AG04450 (cell line): ENCODE data around the gene RCAN2. TPM values are rescaled to one million over a fixed set of nuclear protein-coding genes. Genes with fewer than 3 reads are reported as not detected.
"Not testable (repeated sequence)": the region's sequence is repeated elsewhere in the genome, so short reads cannot be mapped to it uniquely, and the experiment has no call there.

Source experiments
- CTCF ChIA-PET: fragments of 300-600, 350-600 bp; formaldehyde crosslinking; extraction: SDS; loops from one replicate; lab custom pipeline; 2022; ENCODE audit warnings: antibody characterized with exemption, inconsistent platforms; lab: Charles Lee
- POLR2A ChIA-PET: fragments of 350-600 bp; formaldehyde crosslinking; extraction: SDS; loops from one replicate; lab custom pipeline; 2021; ENCODE audit warnings: antibody characterized with exemption, inconsistent platforms; lab: Yijun Ruan, JAX
- DNase-seq: peaks from one replicate; pipeline ENCODE4 v3.0.0-alpha.2; 2011; ENCODE audit warnings: low read depth, low spot score
- H3K27ac ChIP-seq: one replicate; pipeline ENCODE4 v1.5.1; 2012; ENCODE audit warnings: low read depth, low read length, control low read depth
- H3K27me3 ChIP-seq: one replicate; pipeline ENCODE4 v1.6.0; 2012; ENCODE audit warnings: low read length; ENCODE audit not compliant: control insufficient read depth, insufficient read depth
- H3K4me3 ChIP-seq: 2 replicates; pipeline ENCODE4 v1.5.1; 2011; ENCODE audit warnings: mild to moderate bottlenecking, low read depth, low read length, control low read depth
- H3K9me3 ChIP-seq: 2 replicates; pipeline ENCODE4 v1.5.1; 2012; ENCODE audit warnings: low read length; ENCODE audit not compliant: control insufficient read depth, insufficient read depth
- polyA plus RNA-seq: library from polyadenylated mRNA; depleted of rRNA; stranded (reverse); fragments of >200 nt; gene quantifications from 2 replicates; pipeline ENCODE4 v1.2.3, GENCODE V29; 2011
- TF ChIP-seq, protein P1 (sequence below): IDR thresholded peaks from 2 replicates; pipeline ENCODE4 v1.5.1; 2011; ENCODE audit warnings: low read depth, low read length, control low read depth, inconsistent platforms

The RCAN2 gene
- polyA plus RNA-seq, 1 experiment: 0.11 TPM

DNA sequence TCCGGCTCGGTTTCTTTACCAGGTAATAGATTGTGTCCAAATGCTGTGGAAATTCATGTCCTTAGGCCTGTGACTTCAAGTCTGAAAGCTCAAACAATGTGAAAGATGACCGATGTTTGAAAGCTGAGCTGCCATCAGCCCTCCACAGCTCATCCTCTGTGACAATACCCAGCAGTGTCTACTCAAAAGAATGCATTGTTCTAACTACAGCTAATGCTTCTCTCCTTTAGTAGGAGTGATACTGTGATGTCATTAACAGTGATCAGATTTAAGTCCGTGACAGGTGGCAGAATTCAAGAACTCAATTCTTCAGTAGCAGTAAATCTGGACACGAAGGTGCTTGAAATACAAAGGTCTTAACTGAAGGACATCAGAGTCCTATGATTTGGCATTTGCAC lies 97.3 kb downstream of the RCAN2 start:
- no peak for DNase-seq
- ChIA-PET POLR2A (no interaction called here), CTCF (no interaction called here)
- no peak overlapping the region for H3K4me3 ChIP-seq
- H3K27me3 ChIP-seq: no peaks in the 10 kb centered on the region
- no peaks in the 10 kb centered on the region for H3K9me3 ChIP-seq
- TF ChIP-seq, protein P1, sequence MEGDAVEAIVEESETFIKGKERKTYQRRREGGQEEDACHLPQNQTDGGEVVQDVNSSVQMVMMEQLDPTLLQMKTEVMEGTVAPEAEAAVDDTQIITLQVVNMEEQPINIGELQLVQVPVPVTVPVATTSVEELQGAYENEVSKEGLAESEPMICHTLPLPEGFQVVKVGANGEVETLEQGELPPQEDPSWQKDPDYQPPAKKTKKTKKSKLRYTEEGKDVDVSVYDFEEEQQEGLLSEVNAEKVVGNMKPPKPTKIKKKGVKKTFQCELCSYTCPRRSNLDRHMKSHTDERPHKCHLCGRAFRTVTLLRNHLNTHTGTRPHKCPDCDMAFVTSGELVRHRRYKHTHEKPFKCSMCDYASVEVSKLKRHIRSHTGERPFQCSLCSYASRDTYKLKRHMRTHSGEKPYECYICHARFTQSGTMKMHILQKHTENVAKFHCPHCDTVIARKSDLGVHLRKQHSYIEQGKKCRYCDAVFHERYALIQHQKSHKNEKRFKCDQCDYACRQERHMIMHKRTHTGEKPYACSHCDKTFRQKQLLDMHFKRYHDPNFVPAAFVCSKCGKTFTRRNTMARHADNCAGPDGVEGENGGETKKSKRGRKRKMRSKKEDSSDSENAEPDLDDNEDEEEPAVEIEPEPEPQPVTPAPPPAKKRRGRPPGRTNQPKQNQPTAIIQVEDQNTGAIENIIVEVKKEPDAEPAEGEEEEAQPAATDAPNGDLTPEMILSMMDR: no peak
- H3K27ac ChIP-seq: no peak overlapping the region

DNA sequence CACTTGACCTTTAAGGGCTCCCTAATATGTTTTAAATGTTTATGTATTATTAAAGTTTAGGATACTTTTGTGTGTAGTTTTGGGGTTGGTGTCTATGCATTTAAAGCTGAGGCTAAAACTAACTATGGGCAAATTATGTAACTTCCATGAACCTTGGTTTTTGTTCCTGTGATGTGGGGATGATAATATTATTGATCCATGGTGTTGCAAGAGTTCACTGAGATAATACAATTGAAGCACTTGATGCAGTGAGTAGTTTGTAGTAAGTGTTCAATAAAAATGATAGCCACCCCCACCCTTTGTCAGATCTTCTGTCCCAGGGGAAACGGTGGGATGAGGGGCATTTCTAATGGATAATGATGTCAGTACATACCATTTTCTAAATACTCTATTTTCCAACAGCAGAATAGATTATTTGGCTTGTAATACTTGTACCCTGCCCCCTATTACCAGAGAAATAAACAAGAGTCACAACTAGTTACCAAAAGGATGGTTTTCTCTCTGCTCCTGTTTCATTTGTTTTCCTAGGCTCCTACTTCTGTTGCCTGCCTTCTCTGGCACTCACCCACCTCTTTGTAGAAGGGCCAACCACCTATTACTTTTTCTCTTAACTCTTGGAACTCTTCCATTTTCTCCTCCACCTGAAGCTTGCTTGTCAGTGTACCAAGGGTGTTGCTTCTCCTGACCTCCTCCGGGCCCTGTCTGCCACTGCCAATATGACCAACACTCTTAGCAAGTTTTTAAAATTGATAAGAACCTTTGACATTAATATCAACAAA lies 97.9 kb downstream of the RCAN2 start:
- TF ChIP-seq, protein P1: no peak
- no peak for DNase-seq
- POLR2A ChIA-PET: no interaction called here
- CTCF ChIA-PET: no interaction called here
- Histone ChIP-seq H3K27me3 (no peaks in the 10 kb centered on the region), H3K4me3 (no peak overlapping the region), H3K9me3 (no peaks in the 10 kb centered on the region), H3K27ac (no peak overlapping the region)

DNA sequence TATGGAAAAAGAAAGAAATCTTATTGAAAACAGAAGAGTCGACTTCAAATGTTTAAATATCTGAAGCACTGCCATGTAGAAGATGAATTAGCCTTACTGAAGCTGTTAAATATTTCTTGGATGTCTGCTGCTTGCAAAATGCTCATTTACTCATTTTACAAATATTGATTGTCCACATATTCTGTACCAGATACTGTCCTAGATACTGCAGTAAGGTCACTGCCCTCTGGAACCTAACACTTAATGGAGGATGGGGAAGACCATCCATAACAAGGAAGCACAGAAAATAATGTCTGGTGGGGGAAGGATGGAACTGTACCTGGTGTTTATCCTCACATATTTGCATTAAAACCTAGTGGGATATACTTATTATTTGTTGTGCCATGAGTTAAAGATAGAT lies 99.0 kb downstream of the RCAN2 start:
- H3K9me3 ChIP-seq: no peaks in the 10 kb centered on the region
- CTCF ChIA-PET: interaction anchor here (0.6 kb wide), 1 partner anchor 461 kb away, joined by 3 read pairs; no protein-coding TSS in a partner anchor
- no peak overlapping the region for H3K27ac ChIP-seq
- H3K4me3 ChIP-seq: no peak overlapping the region
- POLR2A ChIA-PET: no interaction called here
- DNase-seq: no peak
- H3K27me3 ChIP-seq: no peaks in the 10 kb centered on the region
- TF ChIP-seq, protein P1: no peak

DNA sequence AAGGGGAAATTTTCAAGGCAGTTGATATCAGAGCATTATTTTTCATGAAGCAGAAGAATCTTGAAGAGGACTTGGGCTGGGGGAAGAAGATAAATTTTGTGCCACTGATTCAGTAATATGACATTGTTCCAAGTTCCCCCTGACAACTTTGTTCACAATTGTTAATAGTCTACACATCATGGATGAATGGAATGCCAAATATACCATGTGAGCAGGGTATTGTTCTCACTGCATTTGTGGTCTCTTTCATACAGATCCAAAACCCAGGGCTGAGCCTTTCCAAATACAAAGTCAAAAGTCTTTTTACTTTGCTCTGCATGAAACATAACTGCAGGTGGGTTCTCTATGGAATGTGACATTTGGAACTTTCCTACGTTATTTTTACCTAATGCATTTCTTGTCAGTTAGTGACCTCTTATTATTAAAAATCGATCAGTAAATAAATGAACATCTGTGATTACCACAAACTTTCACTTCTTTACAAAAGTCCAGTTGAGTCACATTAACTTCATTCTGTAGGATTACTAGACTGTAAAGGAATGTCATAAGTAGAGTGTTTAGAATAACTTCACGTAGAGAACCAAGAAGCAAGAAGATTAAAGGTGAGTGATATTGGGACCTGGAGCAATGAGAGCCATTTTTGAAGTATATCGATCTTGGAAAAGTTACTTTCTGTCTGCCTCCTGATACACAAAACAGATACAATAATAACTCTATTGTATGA lies 100.9 kb downstream of the RCAN2 start:
- Histone ChIP-seq H3K27ac (no peak overlapping the region), H3K9me3 (no peaks in the 10 kb centered on the region), H3K27me3 (no peaks in the 10 kb centered on the region), H3K4me3 (no peak overlapping the region)
- DNase-seq: no peak
- TF ChIP-seq, protein P1: no peak
- ChIA-PET POLR2A (no interaction called here), CTCF (no interaction called here)

DNA sequence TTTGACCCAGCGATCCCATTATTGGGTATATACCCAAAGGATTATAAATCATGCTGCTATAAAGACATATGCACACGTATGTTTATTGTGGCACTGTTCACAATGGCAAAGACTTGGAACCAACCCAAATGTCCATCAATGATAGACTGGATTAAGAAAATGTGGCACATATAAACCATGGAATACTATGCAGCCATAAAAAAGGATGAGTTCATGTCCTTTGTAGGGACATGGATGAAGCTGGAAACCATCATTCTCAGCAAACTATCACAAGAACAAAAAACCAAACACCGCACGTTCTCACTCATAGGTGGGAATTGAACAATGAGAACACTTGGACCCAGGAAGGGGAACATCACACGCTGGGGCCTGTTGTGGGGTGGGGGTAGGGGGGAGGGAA lies 103.5 kb downstream of the RCAN2 start:
- H3K9me3 ChIP-seq, DNase-seq, H3K27me3 ChIP-seq, H3K4me3 ChIP-seq, CTCF ChIA-PET, POLR2A ChIA-PET, H3K27ac ChIP-seq: not testable (repeated sequence)
